Measurements from ENCODE around the gene OR6C70. TPM values are rescaled to one million over a fixed set of nuclear protein-coding genes. Genes with fewer than 3 reads are reported as not detected.

Gene OR6C70
- total and polyA plus RNA-seq, 9 of the 15 experiments (the other 6 are each of a cell fraction or from before 2014, with no cell fraction given) = not detected

DNA sequence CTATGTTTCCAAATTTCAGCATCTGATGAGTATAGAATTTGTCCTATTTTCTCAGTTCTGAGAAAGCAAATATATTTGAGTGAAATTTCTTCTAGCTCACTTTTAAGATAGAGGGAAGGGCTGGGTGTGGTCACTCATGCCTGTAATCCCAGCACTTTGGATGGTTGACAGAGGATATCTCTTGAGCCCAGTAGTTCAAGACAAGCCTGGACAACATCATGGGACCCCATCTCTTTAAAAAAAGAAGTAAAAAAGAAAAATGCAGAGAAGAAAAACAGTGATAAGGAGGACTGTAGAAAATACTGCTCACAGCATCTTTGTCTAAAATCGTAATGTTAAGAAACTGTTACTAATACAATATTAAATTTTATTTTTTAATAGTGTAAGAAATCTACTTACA is 2.3 kb upstream of the OR6C70 start:
- CTCF ChIA-PET (ENCODE audit: low intra/inter-chr PET ratio) = no interaction called here
- no peaks in the 10 kb centered on the region; a peak in 1 of 5 replicates for H3K27me3 ChIP-seq (ENCODE audit: control insufficient read depth in 2 of 2, insufficient read depth in 2 of 2, low read length in 2 of 2)

More for the DNA sequence above, 2.3 kb upstream of the OR6C70 start:
- Histone ChIP-seq H3K4me2 (ENCODE audit: insufficient read depth, low read length) (no peak overlapping the region), H3K9me3 (replicated peaks; ENCODE audit: control insufficient read depth, insufficient read depth, low read depth, low read length) (no peaks in the 10 kb centered on the region), H3K27ac (ENCODE audit: extremely low read depth, low read depth, low read length) (no peak overlapping the region), H3K9me1 (ENCODE audit: control insufficient read depth, insufficient read depth, low read length) (no peaks in the 10 kb centered on the region), H3K4me3 (no peak overlapping the region), H4K20me1 (replicated peaks; ENCODE audit: control insufficient read depth, insufficient read depth, low read length) (no peaks in the 10 kb centered on the region), H3K79me2 (ENCODE audit: control insufficient read depth, insufficient read depth, low read length) (no peaks in the 10 kb centered on the region), H3K4me1 (replicated peaks in 1 of 2; ENCODE audit: control insufficient read depth in 2 of 2, insufficient read depth in 2 of 2, low read length in 2 of 2) (no peaks in the 10 kb centered on the region), H2AFZ (ENCODE audit: low read depth, low read length) (no peak overlapping the region), H3K36me3 (ENCODE audit: control insufficient read depth, insufficient read depth, low read length) (no peaks in the 10 kb centered on the region), H3K9ac (ENCODE audit: insufficient read depth in 1 of 2, low read depth in 2 of 2, low read length in 2 of 2) (no peak overlapping the region)
- no peak for FAIRE-seq
- in situ Hi-C loops (cut with MboI) = no loop called here
- no TSS peak for BruUV-seq (replicated peaks)
- POLR2A ChIA-PET = interaction anchor here (0.7 kb wide), 1 partner anchor 425 kb away, joined by 3 read pairs; no protein-coding TSS in a partner anchor
- DNase-seq (ENCODE audit: extremely low read depth in 1 of 4, low spot score in 3 of 4) = peak in 1 of 4 experiments; percentile 38
- TF ChIP-seq, protein P1, sequence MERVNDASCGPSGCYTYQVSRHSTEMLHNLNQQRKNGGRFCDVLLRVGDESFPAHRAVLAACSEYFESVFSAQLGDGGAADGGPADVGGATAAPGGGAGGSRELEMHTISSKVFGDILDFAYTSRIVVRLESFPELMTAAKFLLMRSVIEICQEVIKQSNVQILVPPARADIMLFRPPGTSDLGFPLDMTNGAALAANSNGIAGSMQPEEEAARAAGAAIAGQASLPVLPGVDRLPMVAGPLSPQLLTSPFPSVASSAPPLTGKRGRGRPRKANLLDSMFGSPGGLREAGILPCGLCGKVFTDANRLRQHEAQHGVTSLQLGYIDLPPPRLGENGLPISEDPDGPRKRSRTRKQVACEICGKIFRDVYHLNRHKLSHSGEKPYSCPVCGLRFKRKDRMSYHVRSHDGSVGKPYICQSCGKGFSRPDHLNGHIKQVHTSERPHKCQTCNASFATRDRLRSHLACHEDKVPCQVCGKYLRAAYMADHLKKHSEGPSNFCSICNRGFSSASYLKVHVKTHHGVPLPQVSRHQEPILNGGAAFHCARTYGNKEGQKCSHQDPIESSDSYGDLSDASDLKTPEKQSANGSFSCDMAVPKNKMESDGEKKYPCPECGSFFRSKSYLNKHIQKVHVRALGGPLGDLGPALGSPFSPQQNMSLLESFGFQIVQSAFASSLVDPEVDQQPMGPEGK (CRISPR knock-in tag; IDR thresholded peaks at IDR 0.05; ENCODE audit: borderline replicate concordance) = no peak
- TF ChIP-seq, protein P2, sequence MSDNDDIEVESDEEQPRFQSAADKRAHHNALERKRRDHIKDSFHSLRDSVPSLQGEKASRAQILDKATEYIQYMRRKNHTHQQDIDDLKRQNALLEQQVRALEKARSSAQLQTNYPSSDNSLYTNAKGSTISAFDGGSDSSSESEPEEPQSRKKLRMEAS (CRISPR knock-in tag; IDR thresholded peaks at IDR 0.05) = no peak
- TF ChIP-seq ATF1 (CRISPR knock-in tag; IDR thresholded peaks at IDR 0.05) (no peak), ATF1 (tag; IDR thresholded peaks at IDR 0.05) (no peak), GTF2A2 (tag; IDR thresholded peaks at IDR 0.05) (no peak), ZNF583 (CRISPR knock-in tag; IDR thresholded peaks at IDR 0.05) (peak; percentile 94; the same call in 1 of the 2 replicates), BCOR (IDR thresholded peaks at IDR 0.05) (no peak)
- TF ChIP-seq, protein P3, sequence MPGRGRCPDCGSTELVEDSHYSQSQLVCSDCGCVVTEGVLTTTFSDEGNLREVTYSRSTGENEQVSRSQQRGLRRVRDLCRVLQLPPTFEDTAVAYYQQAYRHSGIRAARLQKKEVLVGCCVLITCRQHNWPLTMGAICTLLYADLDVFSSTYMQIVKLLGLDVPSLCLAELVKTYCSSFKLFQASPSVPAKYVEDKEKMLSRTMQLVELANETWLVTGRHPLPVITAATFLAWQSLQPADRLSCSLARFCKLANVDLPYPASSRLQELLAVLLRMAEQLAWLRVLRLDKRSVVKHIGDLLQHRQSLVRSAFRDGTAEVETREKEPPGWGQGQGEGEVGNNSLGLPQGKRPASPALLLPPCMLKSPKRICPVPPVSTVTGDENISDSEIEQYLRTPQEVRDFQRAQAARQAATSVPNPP (IDR thresholded peaks at IDR 0.05; ENCODE audit: borderline replicate concordance, insufficient read depth, insufficient read length) = no peak
- TF ChIP-seq, protein P4, sequence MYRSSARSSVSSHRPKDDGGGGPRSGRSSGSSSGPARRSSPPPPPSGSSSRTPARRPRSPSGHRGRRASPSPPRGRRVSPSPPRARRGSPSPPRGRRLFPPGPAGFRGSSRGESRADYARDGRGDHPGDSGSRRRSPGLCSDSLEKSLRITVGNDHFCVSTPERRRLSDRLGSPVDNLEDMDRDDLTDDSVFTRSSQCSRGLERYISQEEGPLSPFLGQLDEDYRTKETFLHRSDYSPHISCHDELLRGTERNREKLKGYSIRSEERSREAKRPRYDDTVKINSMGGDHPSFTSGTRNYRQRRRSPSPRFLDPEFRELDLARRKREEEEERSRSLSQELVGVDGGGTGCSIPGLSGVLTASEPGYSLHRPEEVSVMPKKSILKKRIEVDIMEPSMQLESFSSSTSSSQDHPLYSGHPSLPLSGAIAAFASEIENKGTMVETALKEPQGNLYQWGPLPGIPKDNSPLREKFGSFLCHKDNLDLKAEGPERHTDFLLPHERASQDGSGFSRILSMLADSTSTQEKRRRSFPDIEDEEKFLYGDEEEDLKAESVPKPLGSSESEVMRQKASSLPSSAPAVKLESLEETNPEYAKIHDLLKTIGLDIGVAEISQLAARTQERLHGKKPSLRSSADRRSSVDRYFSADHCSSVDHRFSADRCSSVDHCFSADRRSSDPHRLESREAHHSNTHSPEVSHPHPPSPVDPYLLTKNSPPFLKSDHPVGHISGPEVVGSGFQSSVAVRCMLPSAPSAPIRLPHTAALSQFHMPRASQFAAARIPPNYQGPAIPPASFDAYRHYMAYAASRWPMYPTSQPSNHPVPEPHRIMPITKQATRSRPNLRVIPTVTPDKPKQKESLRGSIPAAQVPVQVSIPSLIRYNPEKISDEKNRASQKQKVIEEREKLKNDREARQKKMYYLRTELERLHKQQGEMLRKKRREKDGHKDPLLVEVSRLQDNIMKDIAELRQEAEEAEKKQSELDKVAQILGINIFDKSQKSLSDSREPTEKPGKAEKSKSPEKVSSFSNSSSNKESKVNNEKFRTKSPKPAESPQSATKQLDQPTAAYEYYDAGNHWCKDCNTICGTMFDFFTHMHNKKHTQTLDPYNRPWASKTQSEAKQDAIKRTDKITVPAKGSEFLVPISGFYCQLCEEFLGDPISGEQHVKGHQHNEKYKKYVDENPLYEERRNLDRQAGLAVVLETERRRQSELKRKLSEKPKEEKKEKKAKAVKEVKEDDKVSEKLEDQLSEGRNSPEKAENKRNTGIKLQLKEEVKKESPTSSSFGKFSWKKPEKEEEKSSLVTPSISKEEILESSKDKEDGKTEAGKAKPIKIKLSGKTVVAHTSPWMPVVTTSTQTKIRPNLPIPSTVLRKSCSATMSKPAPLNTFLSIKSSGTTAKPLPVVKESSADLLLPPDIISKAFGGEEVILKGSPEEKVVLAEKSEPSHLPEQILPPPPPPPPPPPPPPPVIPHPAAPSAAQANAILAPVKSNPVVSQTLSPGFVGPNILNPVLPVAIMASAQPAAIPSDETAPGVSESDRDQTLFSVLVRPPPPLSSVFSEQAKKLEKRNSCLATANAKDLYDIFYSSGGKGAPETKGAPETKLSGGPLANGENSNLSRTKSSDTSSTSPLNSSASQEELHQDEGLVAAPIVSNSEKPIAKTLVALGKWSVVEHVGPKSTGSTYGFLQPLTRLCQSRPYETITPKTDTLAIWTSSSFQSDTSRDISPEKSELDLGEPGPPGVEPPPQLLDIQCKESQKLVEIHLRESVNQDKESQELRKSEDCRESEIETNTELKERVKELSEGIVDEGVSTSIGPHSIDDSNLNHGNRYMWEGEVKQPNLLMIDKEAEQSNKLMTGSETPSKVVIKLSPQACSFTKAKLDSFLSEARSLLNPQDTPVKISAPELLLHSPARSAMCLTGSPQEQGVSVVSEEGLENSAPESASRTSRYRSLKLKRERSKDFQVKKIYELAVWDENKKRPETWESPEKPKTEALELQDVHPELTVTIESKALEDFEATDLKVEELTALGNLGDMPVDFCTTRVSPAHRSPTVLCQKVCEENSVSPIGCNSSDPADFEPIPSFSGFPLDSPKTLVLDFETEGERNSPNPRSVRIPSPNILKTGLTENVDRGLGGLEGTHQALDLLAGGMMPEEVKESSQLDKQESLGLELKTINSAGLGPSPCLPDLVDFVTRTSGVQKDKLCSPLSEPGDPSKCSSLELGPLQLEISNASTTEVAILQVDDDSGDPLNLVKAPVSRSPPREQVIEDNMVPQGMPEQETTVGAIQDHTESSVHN (IDR thresholded peaks at IDR 0.05; ENCODE audit: borderline replicate concordance in 1 of 2, low read depth in 1 of 2) = no peak
- 0% methylated on average over 1 of the region's 1 CpG for WGBS (ENCODE audit: insufficient coverage, low coverage, missing lambda C conversion rate)
- intact Hi-C loops (cut with micrococcal nuclease) = no loop called here
- no peak for ATAC-seq

Data from K562 (cell line).